Measurements from ENCODE around the gene PRR23A.

DNA sequence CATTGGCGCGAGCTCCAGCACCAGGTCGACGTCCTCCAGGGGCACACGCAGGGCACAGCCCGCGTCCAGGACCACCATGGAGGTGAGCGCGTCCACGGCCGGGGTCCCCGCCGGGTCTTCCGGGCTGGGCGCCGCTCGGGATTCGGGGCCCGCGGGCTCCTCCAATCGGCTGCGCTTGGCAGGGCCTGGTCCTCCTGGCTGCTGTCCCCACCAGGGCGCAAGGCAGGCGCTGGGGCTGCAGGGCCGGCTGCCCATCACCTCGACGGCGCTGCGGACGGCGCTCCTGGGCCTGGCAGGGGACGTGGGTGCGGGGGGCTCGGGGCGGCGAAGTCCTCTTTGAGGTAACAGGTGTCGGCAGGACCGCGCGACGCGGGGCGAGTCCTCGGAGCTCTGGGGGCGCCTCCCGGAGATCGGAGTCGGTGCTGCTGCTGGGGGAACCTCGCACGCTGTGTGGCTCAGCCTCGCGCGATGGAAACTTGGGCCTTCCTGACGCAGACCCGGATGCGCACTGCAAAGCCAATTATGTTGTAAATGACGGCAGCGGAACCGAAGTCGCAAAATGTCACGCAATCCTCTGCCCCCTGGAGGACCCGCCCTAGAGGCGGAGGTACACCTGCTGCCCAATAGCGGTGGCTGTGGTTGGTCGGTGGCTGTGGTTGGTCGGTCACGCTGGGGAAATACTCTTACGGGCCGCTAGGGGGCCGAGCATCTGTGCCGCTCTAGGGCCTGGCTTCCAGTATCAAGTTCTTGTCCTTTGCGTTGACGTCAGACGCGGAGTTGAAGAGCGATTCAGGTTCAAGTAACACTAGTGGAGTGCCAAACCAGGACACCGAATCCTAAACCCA lies 38.5 kb upstream of the PRR23A start, which contains the start of gene PRR23C:
- TF ChIP-seq, protein P1, sequence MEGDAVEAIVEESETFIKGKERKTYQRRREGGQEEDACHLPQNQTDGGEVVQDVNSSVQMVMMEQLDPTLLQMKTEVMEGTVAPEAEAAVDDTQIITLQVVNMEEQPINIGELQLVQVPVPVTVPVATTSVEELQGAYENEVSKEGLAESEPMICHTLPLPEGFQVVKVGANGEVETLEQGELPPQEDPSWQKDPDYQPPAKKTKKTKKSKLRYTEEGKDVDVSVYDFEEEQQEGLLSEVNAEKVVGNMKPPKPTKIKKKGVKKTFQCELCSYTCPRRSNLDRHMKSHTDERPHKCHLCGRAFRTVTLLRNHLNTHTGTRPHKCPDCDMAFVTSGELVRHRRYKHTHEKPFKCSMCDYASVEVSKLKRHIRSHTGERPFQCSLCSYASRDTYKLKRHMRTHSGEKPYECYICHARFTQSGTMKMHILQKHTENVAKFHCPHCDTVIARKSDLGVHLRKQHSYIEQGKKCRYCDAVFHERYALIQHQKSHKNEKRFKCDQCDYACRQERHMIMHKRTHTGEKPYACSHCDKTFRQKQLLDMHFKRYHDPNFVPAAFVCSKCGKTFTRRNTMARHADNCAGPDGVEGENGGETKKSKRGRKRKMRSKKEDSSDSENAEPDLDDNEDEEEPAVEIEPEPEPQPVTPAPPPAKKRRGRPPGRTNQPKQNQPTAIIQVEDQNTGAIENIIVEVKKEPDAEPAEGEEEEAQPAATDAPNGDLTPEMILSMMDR (conservative IDR thresholded peaks at IDR 0.05 in 1 of 2, IDR thresholded peaks at IDR 0.05 in 1 of 2; ENCODE audit: low read depth in 1 of 2, low read length in 2 of 2), result no peak
- TF ChIP-seq EZH2 (IDR thresholded peaks at IDR 0.05; ENCODE audit: low read length, missing control alignments), result no peak
